ENCODE measurements around the gene SLC6A7.
"Not testable (repeated sequence)": the region's sequence is repeated elsewhere in the genome, so short reads cannot be mapped to it uniquely, and the experiment has no call there.

Gene SLC6A7

GRCh38 chr5:150221471-150221870 is 31.6 kb downstream of the SLC6A7 start:
- DNase-seq: no peak

DNA sequence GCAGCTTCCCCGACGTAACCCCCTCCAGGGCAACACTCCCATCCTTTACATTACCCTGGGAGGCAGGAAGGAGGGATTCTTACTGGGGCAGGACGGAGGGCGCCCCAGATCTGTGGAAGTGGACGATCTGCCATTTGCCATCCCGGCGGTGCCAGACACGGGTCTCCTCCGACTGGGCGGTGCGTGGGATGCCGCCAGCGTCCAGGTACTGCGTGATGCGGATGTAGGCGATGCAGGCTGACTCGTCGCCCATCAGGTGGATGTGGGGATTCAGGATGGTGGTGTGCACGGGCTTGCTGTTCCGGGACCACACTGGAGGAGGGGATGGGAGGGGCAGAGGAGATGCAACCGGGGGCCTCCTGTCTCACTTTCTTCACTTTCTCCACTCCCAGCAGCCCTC is 33.0 kb downstream of the SLC6A7 start:
- DNase-seq: no peak

DNA sequence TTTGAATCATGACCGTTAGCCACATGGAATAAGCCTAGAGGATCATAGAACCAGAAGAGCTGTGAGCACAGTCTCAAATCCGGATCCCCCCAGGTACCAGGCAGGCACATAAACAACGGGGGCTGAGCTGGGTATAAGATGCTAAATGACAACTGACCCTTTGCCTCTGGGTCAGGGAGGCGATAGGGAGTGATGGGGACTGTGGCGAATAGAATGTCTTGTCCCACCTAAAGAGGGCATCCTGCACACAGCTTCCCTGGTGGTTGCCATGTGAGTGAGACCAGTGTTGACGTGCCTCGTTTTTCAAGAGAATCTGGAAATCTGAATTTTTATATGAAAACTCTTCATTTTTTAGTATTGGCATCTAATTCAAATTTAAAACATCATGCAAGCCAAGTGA is 33.6 kb downstream of the SLC6A7 start:
- DNase-seq: no peak

DNA sequence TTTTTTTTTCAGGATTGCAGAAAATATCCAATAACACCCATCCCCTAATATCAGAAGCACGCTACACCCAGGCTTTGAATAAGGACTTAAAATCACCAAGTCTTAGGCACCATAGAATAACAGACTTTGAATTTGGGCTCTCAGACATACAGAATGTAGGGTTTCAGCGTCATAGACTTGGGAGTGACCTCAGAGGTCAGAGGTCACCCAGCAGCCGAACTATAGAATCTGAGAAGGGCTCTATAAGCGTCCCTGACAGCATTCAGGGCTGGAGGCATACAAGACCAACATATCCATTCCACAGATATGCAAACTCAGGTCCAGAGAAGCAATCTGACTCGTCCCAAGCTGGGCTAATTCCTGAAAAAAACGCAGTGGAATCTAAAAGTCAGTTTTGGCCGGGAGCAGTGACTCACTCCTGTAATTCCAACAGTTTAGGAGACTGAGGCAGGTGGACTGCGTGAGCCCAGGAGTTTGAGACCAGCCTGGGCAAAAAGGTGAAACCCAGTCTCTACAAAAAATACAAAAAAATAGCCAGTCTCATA is 34.7 kb downstream of the SLC6A7 start:
- no peak for DNase-seq

DNA sequence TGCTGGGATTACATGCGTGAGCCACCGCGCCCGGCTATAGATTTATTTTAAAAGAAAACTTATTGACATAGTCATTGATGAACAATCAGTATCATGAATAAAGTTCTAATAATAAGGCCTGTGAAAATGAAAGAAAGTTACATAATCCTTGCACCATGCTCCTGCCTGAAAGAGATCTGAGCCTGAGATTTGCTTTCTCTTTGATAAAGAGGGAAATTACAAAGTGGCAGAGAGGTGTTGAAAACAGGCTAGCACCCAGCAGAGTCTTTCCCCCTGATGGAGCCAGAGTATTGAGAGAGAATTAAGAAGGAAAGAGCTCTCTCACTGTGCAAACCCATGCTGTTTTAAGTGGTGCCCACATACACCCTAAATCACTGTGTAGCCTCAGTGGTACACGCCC is 37.2 kb downstream of the SLC6A7 start:
- no peak for DNase-seq

DNA sequence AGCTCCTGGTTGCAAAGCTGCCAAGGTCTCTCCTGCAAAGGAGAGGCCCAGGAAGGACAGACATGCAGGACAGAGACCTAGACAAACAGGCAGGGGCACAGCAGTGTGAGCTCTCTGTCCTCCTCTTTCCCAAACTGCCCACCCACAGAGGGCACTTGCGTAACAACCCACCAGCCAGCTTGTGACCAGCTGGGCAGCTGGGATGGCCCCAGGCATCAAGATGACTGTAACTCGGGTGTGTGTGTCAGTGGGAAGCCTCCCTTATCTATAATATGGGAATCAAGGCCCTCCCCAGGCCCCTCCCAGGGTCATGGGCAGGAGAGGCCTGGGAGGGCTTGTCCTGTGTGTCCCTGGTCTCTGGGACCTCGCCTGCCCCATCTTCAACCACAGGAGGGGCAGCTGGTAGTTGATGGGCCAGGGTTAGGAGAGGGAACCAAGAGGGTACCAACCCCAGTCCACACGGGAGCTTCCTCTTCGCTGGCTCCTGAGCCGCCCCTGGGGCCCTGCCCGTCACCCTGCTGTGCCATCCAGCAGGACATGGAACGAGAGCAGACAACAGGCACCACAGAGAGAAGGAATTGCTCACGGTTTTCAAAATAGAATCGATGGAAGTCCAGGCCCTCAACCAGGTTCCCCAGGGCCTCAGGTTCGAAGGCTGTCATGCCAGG is 37.9 kb downstream of the SLC6A7 start:
- no peak for DNase-seq

GRCh38 chr5:150229571-150229970 is 39.7 kb downstream of the SLC6A7 start:
- DNase-seq: no peak

DNA sequence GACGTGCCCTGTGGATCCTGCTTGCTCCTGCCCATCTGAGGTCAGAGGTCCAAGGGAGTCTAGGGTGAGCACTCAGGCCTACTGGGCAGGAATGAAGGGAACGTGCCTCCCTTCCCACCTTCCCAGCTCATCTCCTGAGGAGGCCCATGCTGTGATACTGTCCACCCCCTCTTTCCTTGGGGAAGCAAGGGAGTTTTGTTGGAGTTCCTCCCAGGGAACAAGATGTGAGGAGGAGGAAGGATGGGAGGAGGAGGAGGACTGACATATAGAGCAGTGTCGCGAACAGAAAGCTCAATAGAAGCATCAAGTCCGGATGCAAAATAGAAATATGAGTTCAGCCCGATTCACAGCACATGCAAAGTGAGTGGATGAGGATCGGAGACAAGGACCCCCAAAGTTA is 41.0 kb downstream of the SLC6A7 start:
- DNase-seq: no peak

DNA sequence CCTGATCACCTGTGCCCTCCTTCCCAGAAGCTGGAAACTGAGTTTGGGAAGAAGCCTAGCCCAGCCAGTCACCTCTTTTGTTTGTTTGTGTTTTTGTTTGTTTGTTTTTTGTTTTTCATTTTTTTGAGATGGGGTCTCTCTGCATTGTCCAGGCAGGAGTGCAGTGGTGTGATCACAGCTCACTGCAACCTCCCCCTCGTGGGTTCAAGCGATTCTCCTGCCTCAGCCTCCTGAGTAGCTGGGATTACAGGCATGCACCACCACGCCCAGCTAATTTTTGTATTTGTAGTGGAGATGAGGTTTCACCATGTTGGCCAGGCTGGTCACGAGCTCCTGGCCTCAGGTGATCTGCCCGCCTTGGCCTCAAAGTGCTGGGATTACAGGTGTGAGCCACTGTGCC is 43.8 kb downstream of the SLC6A7 start:
- DNase-seq: not testable (repeated sequence)

DNA sequence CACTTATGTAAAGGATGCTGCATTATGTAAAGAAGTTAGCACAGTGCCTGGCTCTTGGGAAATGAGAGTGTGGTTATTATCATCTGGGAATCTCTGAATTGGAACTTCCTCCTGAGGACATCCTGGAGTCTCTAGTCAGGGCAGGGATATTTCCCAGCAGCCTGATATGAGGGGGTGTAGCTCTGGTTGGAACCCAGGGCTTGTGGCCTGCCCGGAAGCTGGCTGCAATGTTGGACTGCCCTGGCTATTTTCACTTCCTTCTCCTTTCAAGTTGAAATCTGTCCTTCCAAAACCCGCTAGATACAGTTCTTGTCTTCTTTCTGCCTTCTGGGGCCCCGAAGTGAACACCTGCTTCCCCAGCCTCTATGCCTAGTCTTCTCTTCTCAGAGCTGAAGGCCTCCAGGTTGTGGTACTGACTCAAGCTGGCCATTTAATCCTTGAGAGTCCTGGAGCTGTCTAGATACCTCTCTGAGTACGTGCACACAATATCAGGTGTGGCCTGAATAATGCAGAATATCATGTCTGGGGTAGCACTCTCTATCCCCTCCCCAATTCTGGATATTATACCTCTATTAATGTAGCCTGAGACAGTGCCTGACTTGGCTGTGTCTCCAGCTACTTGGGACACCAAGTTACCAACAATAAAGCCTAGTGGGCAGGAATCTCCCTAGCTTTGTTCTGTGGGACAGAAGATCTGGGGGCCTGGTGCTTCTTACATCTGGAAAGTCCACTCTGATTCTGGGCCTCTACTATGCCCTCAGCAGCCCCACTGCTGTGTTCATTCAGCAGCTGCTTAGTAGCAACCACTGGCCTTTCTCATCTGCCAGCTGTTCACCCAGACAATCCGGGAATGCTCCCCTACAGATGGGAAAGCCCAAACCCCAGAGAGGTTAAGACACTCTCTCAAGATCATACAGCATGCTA is 45.0 kb downstream of the SLC6A7 start:
- DNase-seq: no peak

- no peak for DNase-seq
These were observed 45.6 kb downstream of the SLC6A7 start for GRCh38 chr5:150235500-150235854.

- no peak for DNase-seq
These were observed 46.5 kb downstream of the SLC6A7 start for GRCh38 chr5:150236313-150236712.

- no peak for DNase-seq
These were observed 47.3 kb downstream of the SLC6A7 start for GRCh38 chr5:150236981-150237754.

DNA sequence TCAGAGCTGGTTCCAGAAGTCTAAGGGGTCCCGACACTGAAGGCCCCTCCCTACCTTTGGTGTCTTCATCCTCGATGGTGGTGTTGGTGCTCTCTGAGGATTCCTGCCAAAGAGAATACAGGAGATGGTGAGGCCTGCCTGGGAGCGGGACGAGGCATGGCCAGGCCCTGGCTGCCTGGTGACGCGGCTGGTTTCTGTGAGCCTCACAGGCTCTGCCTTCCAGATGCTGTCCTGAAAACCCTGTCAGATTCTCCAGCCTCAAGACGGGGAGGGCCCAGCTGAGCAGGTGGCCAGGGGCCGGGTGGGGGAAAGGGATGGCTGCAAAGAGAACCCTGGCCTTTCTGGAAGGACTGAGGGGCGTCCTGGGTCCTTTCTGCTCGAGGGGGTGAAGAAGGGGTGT is 48.8 kb downstream of the SLC6A7 start:
- DNase-seq: no peak

- DNase-seq: no peak
These were observed 49.4 kb downstream of the SLC6A7 start for GRCh38 chr5:150239099-150239793.

- no peak for DNase-seq
These were observed 49.9 kb downstream of the SLC6A7 start for GRCh38 chr5:150239794-150240122.

- no peak for DNase-seq
These were observed 51.7 kb downstream of the SLC6A7 start for GRCh38 chr5:150241298-150242160.

GRCh38 chr5:150242251-150242894 is 52.5 kb downstream of the SLC6A7 start:
- DNase-seq: no peak

GRCh38 chr5:150243590-150243989 is 53.7 kb downstream of the SLC6A7 start:
- DNase-seq: no peak

- no peak for DNase-seq
These were observed 54.3 kb downstream of the SLC6A7 start for GRCh38 chr5:150244209-150244608.

GRCh38 chr5:150245111-150245789 is 55.4 kb downstream of the SLC6A7 start:
- DNase-seq: no peak
